ENCODE data around the gene TRIM4. TPM values are rescaled to one million over a fixed set of nuclear protein-coding genes. Genes with fewer than 3 reads are reported as not detected.
"Not testable (repeated sequence)": the region's sequence is repeated elsewhere in the genome, so short reads cannot be mapped to it uniquely, and the experiment has no call there.

TRIM4 gene, protein sequence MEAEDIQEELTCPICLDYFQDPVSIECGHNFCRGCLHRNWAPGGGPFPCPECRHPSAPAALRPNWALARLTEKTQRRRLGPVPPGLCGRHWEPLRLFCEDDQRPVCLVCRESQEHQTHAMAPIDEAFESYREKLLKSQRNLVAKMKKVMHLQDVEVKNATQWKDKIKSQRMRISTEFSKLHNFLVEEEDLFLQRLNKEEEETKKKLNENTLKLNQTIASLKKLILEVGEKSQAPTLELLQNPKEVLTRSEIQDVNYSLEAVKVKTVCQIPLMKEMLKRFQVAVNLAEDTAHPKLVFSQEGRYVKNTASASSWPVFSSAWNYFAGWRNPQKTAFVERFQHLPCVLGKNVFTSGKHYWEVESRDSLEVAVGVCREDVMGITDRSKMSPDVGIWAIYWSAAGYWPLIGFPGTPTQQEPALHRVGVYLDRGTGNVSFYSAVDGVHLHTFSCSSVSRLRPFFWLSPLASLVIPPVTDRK
- 19.3 and 19.7 TPM in 2 replicates for total RNA-seq (2012; rRNA removed)

DNA sequence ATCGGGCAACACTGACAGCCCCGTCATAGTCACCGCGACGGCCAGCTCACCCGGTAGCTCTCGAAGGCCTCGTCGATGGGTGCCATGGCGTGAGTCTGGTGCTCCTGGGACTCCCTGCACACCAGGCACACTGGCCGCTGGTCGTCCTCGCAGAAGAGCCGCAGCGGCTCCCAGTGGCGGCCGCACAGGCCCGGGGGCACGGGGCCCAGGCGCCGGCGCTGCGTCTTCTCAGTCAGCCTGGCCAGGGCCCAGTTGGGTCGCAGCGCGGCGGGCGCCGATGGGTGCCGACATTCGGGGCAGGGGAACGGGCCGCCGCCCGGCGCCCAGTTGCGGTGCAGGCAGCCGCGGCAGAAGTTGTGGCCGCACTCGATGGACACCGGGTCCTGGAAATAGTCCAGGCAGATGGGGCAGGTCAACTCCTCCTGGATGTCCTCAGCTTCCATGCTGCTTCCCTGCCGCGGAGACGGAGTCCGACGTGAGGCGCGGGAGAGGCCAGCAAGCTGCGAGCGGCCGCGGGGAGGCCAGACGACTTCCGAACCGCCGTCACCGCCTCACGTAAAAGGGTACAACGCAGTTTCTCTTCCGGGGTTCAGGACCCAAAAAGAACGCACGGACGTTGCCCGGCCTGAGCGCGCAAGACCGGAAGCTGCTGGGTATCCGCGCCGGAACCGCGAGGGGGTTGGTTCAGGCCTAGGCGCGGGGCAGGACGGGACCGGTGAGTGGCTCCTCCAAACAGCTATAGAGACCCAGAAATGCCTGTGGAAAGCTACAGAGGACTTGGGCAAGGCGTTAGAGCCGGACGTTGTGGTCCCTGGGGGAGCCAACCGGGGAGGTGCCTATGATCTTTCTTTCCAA, at the start of gene TRIM4:
Gene TRIM4 (minus strand): TSS at position 572 of the 855 bp plus-strand sequence. CDS start 129 bp downstream, at position 443.
- H3K9me3 ChIP-seq (replicated peaks; ENCODE audit: low read length): no peaks in the 10 kb centered on the region
- H3K4me2 ChIP-seq (ENCODE audit: low read length): peak within 1 kb of the TSS; percentile 90
- H3K4me1 ChIP-seq (ENCODE audit: control insufficient read depth, insufficient read depth, low read length): peaks cover 20% of the 10 kb centered on the region
- no peaks in the 10 kb centered on the region for H3K27me3 ChIP-seq (ENCODE audit: control insufficient read depth, insufficient read depth, low read length)
- peak within 1 kb of the TSS; percentile 93 for H3K9ac ChIP-seq (ENCODE audit: low read depth, low read length)
- peaks cover 17% of the 10 kb centered on the region for H3K36me3 ChIP-seq (ENCODE audit: insufficient read depth, low read length)
- H3K4me3 ChIP-seq (ENCODE audit: low read length): peak within 1 kb of the TSS; percentile 85

DNA sequence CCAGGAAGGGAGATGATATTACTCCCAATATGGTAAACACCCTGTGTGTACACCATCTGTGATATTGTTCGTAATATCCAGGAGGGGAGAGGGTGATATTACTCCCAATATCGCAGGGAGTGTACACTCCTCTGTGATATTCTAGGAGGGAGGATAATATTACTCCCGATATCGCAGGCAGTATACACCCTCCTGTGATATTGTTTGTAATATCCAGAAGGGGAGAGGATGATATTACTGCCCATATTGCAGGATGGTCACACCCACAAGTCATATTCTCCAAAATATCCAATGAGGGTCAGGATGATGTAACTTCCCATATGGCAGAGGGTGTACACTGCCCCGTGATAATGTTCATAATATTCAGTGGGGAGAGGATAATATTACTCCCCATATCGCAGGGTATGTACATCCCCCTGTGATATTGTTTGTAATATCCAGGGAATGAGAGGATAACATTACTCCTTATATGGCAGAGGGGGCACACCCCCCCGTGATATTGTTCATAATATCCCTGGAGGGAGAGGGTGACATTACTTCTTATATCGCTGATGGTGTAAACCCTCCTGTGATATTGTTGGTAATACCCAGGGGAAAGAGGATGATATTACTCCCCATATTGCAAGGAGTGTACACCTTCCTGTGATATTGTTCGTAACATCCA, 39.4 kb upstream of the TRIM4 start:
- H3K4me2 ChIP-seq (ENCODE audit: low read length): no peak overlapping the region
- H3K36me3 ChIP-seq (ENCODE audit: insufficient read depth, low read length): no peaks in the 10 kb centered on the region
- H3K4me1 ChIP-seq (ENCODE audit: control insufficient read depth, insufficient read depth, low read length): no peaks in the 10 kb centered on the region
- H3K4me3 ChIP-seq (ENCODE audit: low read length): no peak overlapping the region
- H3K27me3 ChIP-seq (ENCODE audit: control insufficient read depth, insufficient read depth, low read length): peaks cover 40% of the 10 kb centered on the region
- H3K9me3 ChIP-seq (replicated peaks; ENCODE audit: low read length): no peaks in the 10 kb centered on the region
- no peak overlapping the region for H3K9ac ChIP-seq (ENCODE audit: low read depth, low read length)

DNA sequence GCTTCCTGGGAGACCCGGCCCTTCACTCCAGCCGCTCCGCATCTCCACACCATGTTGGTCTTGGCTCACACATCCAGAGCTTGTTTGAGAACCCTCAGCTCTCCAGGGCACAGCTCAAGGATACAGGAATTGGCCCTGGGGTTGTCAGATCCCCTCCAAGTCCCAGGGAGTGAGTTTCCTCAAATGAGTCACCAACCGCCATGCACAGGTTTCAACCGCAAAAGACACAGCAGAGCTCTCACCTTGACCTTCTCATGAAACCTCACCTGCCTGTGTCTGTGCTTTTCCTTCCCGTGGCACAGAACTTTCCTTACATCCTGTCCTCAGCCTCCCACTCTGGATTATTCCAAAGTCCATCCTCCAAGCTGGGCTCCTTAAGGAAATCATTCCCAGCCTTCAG, 35.9 kb upstream of the TRIM4 start:
- Histone ChIP-seq H3K9ac (ENCODE audit: low read depth, low read length) (no peak overlapping the region), H3K4me3 (ENCODE audit: low read length) (no peak overlapping the region), H3K4me1 (ENCODE audit: control insufficient read depth, insufficient read depth, low read length) (no peaks in the 10 kb centered on the region), H3K27me3 (ENCODE audit: control insufficient read depth, insufficient read depth, low read length) (peaks cover 26% of the 10 kb centered on the region), H3K9me3 (replicated peaks; ENCODE audit: low read length) (no peaks in the 10 kb centered on the region), H3K36me3 (ENCODE audit: insufficient read depth, low read length) (no peaks in the 10 kb centered on the region), H3K4me2 (ENCODE audit: low read length) (no peak overlapping the region)

DNA sequence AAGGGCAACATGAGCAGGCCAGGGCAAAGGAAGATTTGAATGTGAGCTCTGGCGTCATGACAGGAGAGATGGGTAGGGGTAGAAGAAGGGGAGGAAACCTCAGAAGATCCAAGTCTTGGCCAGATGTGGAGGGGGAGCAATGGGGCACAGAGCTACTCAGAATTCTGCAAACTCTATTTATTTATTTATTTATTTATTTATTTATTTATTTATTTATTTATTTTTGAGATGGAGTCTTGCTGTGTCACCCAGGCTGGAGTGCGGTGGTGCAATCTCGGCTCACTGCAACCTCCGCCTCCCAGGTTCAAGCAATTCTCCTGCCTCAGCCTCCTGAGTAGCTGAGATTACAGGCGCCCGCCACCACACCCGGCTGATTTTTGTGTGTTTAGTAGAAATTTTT, 35.3 kb upstream of the TRIM4 start:
- not testable (repeated sequence) for H3K4me3 ChIP-seq (ENCODE audit: low read length); H3K9me3 ChIP-seq (replicated peaks; ENCODE audit: low read length); H3K9ac ChIP-seq (ENCODE audit: low read depth, low read length); H3K4me2 ChIP-seq (ENCODE audit: low read length); H3K4me1 ChIP-seq (ENCODE audit: control insufficient read depth, insufficient read depth, low read length); H3K36me3 ChIP-seq (ENCODE audit: insufficient read depth, low read length)
- peaks cover 20% of the 10 kb centered on the region for H3K27me3 ChIP-seq (ENCODE audit: control insufficient read depth, insufficient read depth, low read length)

DNA sequence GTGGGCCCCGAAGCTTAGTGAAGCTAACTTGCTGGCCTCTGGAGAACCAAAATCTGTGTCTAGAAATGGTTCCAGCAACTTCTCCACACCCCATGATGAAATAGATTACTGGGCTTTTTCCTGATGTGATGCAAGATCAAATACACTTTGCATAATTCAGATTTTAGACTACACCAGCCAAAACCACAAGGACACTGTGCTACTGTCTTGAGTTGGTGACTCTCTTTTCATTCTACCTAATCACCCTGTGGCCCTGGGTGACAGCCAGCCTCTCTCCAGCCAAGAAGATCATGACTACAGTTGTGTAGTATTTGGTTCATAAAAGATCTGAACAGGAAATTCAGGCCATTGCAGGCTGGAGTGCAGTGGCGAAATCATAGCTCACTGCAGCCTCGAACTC, 34.3 kb upstream of the TRIM4 start:
- H3K4me2 ChIP-seq (ENCODE audit: low read length): no peak overlapping the region
- no peaks in the 10 kb centered on the region for H3K4me1 ChIP-seq (ENCODE audit: control insufficient read depth, insufficient read depth, low read length)
- no peaks in the 10 kb centered on the region for H3K36me3 ChIP-seq (ENCODE audit: insufficient read depth, low read length)
- no peak overlapping the region for H3K9ac ChIP-seq (ENCODE audit: low read depth, low read length)
- H3K4me3 ChIP-seq (ENCODE audit: low read length): no peak overlapping the region
- H3K9me3 ChIP-seq (replicated peaks; ENCODE audit: low read length): no peaks in the 10 kb centered on the region
- peaks cover 16% of the 10 kb centered on the region for H3K27me3 ChIP-seq (ENCODE audit: control insufficient read depth, insufficient read depth, low read length)

DNA sequence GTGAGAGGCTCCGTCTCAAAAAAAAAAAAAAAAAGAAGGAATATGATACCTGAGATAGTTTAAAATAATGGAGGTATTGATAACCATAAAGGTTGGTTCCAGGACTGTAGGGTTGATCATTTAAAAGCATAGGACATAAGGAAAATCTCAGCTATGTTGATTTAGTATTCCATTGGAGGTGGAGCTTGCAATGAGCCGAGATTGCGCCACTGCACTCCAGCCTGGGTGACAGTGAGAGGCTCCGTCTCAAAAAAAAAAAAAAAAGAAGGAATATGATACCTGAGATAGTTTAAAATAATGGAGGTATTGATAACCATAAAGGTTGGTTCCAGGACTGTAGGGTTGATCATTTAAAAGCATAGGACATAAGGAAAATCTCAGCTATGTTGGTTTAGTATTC, 33.3 kb upstream of the TRIM4 start:
- H3K27me3 ChIP-seq (ENCODE audit: control insufficient read depth, insufficient read depth, low read length): peaks cover 15% of the 10 kb centered on the region
- not testable (repeated sequence) for H3K4me2 ChIP-seq (ENCODE audit: low read length); H3K4me3 ChIP-seq (ENCODE audit: low read length)

DNA sequence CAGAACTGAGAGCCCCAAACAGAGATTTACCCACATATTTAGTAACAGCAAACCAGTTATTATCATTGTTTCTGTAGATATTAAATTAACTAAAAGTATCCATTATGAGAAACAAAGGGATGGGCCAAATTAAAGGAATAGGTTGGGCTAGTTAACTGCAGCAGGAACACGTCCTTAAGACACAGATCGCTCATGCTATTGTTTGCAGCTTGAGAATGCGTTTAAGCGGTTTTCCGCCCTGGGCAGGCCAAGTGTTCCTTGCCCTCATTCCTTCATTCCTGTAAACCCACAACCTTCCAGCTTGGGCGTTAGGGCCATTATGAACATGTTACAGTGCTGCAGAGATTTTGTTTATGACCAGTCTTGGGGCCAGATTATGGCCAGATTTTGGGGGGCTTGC, 31.5 kb upstream of the TRIM4 start:
- H3K9me3 ChIP-seq (replicated peaks; ENCODE audit: low read length); H3K36me3 ChIP-seq (ENCODE audit: insufficient read depth, low read length); H3K4me2 ChIP-seq (ENCODE audit: low read length); H3K4me1 ChIP-seq (ENCODE audit: control insufficient read depth, insufficient read depth, low read length); H3K4me3 ChIP-seq (ENCODE audit: low read length); H3K9ac ChIP-seq (ENCODE audit: low read depth, low read length): not testable (repeated sequence)
- peaks cover 15% of the 10 kb centered on the region for H3K27me3 ChIP-seq (ENCODE audit: control insufficient read depth, insufficient read depth, low read length)

More for the DNA sequence above, 33.3 kb upstream of the TRIM4 start:
- not testable (repeated sequence) for H3K9ac ChIP-seq (ENCODE audit: low read depth, low read length); H3K9me3 ChIP-seq (replicated peaks; ENCODE audit: low read length); H3K36me3 ChIP-seq (ENCODE audit: insufficient read depth, low read length); H3K4me1 ChIP-seq (ENCODE audit: control insufficient read depth, insufficient read depth, low read length)

DNA sequence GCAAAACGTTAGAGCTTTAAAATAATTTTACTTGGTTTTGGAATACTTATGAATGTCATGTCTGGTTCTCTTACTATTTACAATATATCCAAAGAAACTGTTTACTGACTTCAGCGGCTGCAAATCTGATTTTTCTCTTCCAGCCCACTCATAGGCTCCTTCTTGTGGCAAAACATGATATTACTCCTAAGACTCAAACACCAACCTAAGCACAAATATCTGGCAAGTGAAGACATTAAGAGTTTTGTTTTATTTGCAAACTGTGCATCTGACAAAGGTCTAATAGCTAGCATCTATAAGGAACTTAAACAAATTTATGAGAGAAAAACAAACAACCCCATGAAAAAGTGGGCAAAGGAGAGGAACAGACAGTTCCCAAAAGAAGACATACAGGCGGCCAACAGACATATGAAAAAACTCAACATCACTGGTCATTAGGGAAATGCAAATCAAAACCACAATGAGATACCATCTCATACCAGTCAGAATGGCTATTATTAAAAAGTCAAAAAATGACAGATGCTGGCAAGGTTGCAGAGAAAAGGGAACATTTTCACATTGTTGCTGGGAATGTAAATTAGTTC, 30.4 kb upstream of the TRIM4 start:
- no peak overlapping the region for H3K9ac ChIP-seq (ENCODE audit: low read depth, low read length)
- peaks cover 11% of the 10 kb centered on the region for H3K27me3 ChIP-seq (ENCODE audit: control insufficient read depth, insufficient read depth, low read length)
- no peaks in the 10 kb centered on the region for H3K9me3 ChIP-seq (replicated peaks; ENCODE audit: low read length)
- no peaks in the 10 kb centered on the region for H3K4me1 ChIP-seq (ENCODE audit: control insufficient read depth, insufficient read depth, low read length)
- no peak overlapping the region for H3K4me3 ChIP-seq (ENCODE audit: low read length)
- no peak overlapping the region for H3K4me2 ChIP-seq (ENCODE audit: low read length)
- no peaks in the 10 kb centered on the region for H3K36me3 ChIP-seq (ENCODE audit: insufficient read depth, low read length)

DNA sequence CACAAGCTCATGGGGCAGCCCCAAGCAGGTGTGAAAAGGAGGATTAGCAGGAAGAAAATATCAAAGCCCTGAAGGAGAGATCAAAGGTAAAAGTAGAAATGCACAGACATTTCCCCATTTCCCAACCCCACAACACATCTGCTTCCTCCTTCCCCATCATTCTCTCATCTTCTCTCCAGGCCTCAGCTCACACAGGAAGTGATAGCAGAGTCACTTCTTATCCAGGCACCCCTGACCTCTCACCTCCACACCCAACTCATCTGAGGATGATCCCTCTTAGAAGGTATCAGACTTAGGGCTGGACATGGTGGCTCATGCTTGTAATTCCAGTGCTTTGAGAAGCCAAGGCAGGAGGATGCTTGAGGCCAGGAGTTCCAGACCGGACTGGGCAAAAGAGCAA, 28.3 kb upstream of the TRIM4 start:
- Histone ChIP-seq H3K4me2 (ENCODE audit: low read length) (no peak overlapping the region), H3K4me3 (ENCODE audit: low read length) (no peak overlapping the region), H3K4me1 (ENCODE audit: control insufficient read depth, insufficient read depth, low read length) (no peaks in the 10 kb centered on the region), H3K9ac (ENCODE audit: low read depth, low read length) (no peak overlapping the region), H3K27me3 (ENCODE audit: control insufficient read depth, insufficient read depth, low read length) (peaks cover 26% of the 10 kb centered on the region), H3K9me3 (replicated peaks; ENCODE audit: low read length) (no peaks in the 10 kb centered on the region), H3K36me3 (ENCODE audit: insufficient read depth, low read length) (no peaks in the 10 kb centered on the region)

DNA sequence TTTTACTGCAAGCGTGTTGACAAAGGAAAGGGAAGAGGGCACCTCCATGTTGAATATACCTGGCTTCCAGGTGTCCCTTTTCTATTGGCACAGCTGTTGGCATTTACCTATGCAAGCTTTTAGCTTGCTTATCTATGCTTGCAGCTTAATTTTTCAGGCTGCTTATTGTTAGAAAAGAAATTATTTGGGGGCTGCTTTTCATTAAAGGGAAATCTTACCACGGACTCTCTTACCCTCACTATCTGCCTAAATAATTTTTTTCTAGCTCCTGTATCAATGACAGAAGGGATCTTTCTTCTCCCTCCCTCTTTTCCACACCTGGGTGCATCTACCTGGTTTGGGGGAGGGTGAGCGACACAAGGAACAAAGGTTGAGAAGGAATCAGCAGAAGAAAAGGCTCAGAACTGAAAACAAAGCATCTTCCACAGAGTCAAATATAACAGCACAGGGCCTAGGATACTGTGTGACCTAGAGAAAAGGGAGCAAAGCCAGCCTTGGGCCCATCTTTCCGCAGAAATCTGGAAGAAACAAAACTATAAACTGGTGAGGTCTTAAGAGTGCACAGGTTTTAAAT, 25.3 kb upstream of the TRIM4 start:
- Histone ChIP-seq H3K4me1 (ENCODE audit: control insufficient read depth, insufficient read depth, low read length) (no peaks in the 10 kb centered on the region), H3K9me3 (replicated peaks; ENCODE audit: low read length) (no peaks in the 10 kb centered on the region), H3K9ac (ENCODE audit: low read depth, low read length) (no peak overlapping the region), H3K36me3 (ENCODE audit: insufficient read depth, low read length) (no peaks in the 10 kb centered on the region), H3K4me3 (ENCODE audit: low read length) (no peak overlapping the region), H3K4me2 (ENCODE audit: low read length) (no peak overlapping the region), H3K27me3 (ENCODE audit: control insufficient read depth, insufficient read depth, low read length) (peaks cover 32% of the 10 kb centered on the region)

All from skeletal muscle satellite cell (primary cell).